CD4-positive, alpha-beta T cell (primary cell): ENCODE measurements around the gene RPIA. TPM values are rescaled to one million over a fixed set of nuclear protein-coding genes. Genes with fewer than 3 reads are reported as not detected.
"Not testable (repeated sequence)": the region's sequence is repeated elsewhere in the genome, so short reads cannot be mapped to it uniquely, and the experiment has no call there.

Source experiments
- ATAC-seq: fragments of 200-7000 bp; cut with Tn5 transposase; one replicate; pipeline ENCODE4 v1.10.0; 2022; ENCODE audit warnings: mild to moderate bottlenecking; ENCODE audit not compliant: poor library complexity
- CTCF ChIA-PET: fragments of 350-600 bp; sonication (Branson Sonifier 250); formaldehyde crosslinking; loops from one replicate; lab custom pipeline; 2021; ENCODE audit warnings: antibody characterized with exemption, inconsistent platforms; lab: Charles Lee
- POLR2A ChIA-PET: fragments of 350-600 bp; sonication (Branson Sonifier 250); formaldehyde crosslinking; loops from one replicate; lab custom pipeline; 2021; ENCODE audit warnings: antibody characterized with exemption, inconsistent platforms; lab: Charles Lee
- DNase-seq, 14 experiments: peaks; one replicate each; pipeline ENCODE4 v3.0.0-alpha.2; 2013 to 2020; ENCODE audit warnings: mixed read lengths in 2 of 14
- H3K27ac ChIP-seq, 2 donors: one replicate each; pipeline versions ENCODE4 v1.5.1 to v1.7.0; 2013; ENCODE audit warnings: low read length in 2 of 2, low read depth in 1 of 2, mild to moderate bottlenecking in 1 of 2
- H3K27me3 ChIP-seq, 2 experiments: 1 replicate in 1 of 2; 2 replicates in 1 of 2; pipeline versions ENCODE4 v1.6.1 to v1.7.0; 2013; ENCODE audit warnings: low read length in 2 of 2, control low read depth in 1 of 2, mild to moderate bottlenecking in 1 of 2, moderate library complexity in 1 of 2; ENCODE audit not compliant: insufficient read depth in 2 of 2, control insufficient read depth in 1 of 2
- H3K36me3 ChIP-seq: one replicate; pipeline ENCODE4 v1.6.1; 2013; ENCODE audit warnings: low read length, control low read depth; ENCODE audit not compliant: insufficient read depth
- H3K4me1 ChIP-seq: one replicate; pipeline ENCODE4 v1.6.1; 2013; ENCODE audit warnings: low read length, control low read depth; ENCODE audit not compliant: insufficient read depth
- H3K4me3 ChIP-seq: one replicate; pipeline ENCODE4 v1.5.1; 2013; ENCODE audit warnings: mild to moderate bottlenecking, low read length, moderate library complexity
- H3K9me3 ChIP-seq, 2 experiments: 1 replicate in 1 of 2; 2 replicates in 1 of 2; pipeline versions ENCODE4 v1.6.1 to v1.7.0; 2013; ENCODE audit warnings: low read length in 2 of 2, mild to moderate bottlenecking in 2 of 2, control low read depth in 1 of 2, moderate library complexity in 1 of 2; ENCODE audit not compliant: control insufficient read depth in 1 of 2, insufficient read depth in 1 of 2
- H3K27ac Mint-ChIP-seq: one replicate; pipeline ENCODE4 v1.8.0; 2020; ENCODE audit warnings: mixed read lengths
- H3K27me3 Mint-ChIP-seq: one replicate; pipeline ENCODE4 v1.8.0; 2021; ENCODE audit warnings: mixed read lengths
- H3K36me3 Mint-ChIP-seq: one replicate; pipeline ENCODE4 v1.8.0; 2021; ENCODE audit warnings: low read depth, mixed read lengths
- H3K4me1 Mint-ChIP-seq: one replicate; pipeline ENCODE4 v1.8.0; 2021; ENCODE audit warnings: low read depth, mixed read lengths
- H3K4me3 Mint-ChIP-seq: one replicate; pipeline ENCODE4 v1.8.0; 2020; ENCODE audit warnings: mild to moderate bottlenecking, mixed read lengths
- H3K9me3 Mint-ChIP-seq: one replicate; pipeline ENCODE4 v1.8.0; 2020; ENCODE audit warnings: mixed read lengths
- intact Hi-C, 2 experiments: fragments of 100-400 bp; cut with DNase I in 1 of 2; cut with micrococcal nuclease in 1 of 2; formaldehyde crosslinking; loops; one replicate each; pipeline versions ENCODE4 v1.15.1 to v1.9.0; 2023 to 2025; cut with DNase I, micrococcal nuclease
- total RNA-seq, 174 experiments: library from RNA in 2 of 174; stranded (reverse) in 2 of 174; gene quantifications; one replicate each; pipeline ENCODE4 v1.2.3 and lab custom pipeline; 2021 to 2026

Gene RPIA
- total RNA-seq, 2 experiments from 2014 or later: 21.6 to 24.7 TPM

DNA sequence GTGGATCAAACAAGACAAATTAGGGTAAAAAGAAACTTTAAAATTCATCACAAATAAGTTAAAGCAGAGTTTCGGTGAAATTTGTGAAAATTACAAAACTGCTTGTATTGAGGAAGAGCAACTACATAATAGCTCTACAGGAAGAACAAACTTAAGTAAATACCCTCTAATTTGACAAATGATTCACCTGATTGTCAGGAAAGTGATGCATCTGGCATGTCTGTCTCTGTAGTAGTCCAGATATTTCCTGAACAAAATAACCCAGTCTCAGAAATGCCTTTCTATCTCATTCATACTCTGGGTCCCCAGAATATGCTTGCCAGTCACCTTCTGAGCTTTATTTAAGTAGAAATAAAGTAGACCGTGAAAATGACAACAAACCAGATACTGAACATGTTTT, 104.5 kb downstream of the RPIA start:
- H3K9me3 ChIP-seq, H3K27ac ChIP-seq, H3K36me3 ChIP-seq, H3K4me1 ChIP-seq, H3K9me3 Mint-ChIP-seq, H3K36me3 Mint-ChIP-seq, POLR2A ChIA-PET, H3K4me3 Mint-ChIP-seq, H3K4me3 ChIP-seq, DNase-seq, H3K27me3 ChIP-seq, ATAC-seq, CTCF ChIA-PET, H3K4me1 Mint-ChIP-seq, H3K27ac Mint-ChIP-seq, intact Hi-C loops, H3K27me3 Mint-ChIP-seq: not testable (repeated sequence)

DNA sequence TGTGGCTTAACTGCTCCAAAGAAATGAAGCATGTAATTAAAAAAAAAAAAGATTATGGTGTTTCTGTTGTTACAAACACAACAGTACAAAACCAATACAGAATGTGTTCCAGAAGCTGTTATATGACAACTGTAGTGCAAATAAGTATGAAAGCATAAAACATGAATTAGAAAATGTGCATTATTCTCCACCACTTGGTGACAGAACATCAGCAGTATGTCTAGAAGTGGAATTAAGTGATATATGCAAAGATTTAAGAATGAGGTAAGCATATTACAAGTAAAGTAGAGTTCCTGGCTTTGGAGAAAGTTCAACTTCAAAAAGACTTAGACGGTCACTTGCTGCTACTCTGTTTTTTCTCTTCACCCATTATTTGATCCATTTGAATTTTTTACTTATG, 105.0 kb downstream of the RPIA start:
- H3K27ac Mint-ChIP-seq, H3K4me3 Mint-ChIP-seq, POLR2A ChIA-PET, H3K27me3 ChIP-seq, H3K27me3 Mint-ChIP-seq, DNase-seq, CTCF ChIA-PET, ATAC-seq, H3K9me3 Mint-ChIP-seq, H3K36me3 ChIP-seq, H3K4me1 ChIP-seq, H3K4me3 ChIP-seq, H3K4me1 Mint-ChIP-seq, H3K27ac ChIP-seq, H3K9me3 ChIP-seq, intact Hi-C loops, H3K36me3 Mint-ChIP-seq: not testable (repeated sequence)

DNA sequence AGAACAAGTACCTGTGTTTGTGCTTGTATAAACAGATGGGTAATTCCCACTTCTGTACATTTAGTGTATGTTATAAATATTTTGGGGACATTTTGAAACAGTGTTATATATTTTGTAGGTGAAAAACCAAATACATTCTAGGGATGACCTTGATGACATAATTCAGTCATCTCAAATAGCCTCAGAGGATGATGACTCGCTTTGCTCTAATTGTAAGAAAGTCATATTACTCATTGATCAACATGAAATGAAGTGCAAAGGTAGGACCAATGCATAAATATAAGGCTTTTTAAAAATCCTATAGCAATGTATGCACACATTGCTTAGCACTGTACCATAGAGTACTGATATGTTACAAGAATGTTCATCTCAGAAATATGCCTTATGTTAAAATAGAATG, 105.7 kb downstream of the RPIA start:
- H3K9me3 Mint-ChIP-seq, H3K36me3 ChIP-seq, POLR2A ChIA-PET, H3K4me1 Mint-ChIP-seq, H3K27ac Mint-ChIP-seq, H3K27me3 ChIP-seq, H3K9me3 ChIP-seq, H3K27me3 Mint-ChIP-seq, H3K4me1 ChIP-seq, CTCF ChIA-PET, H3K36me3 Mint-ChIP-seq, ATAC-seq, H3K4me3 ChIP-seq, H3K27ac ChIP-seq, H3K4me3 Mint-ChIP-seq, DNase-seq, intact Hi-C loops: not testable (repeated sequence)

Other genes with a start within 250 kb of the RPIA start
- gene FOXI3, start 239.0 kb upstream of the RPIA start, total RNA-seq: not detected
- gene EIF2AK3, start 64.2 kb upstream of the RPIA start, total RNA-seq: 10 to 100 TPM; 30.6 to 37.0 TPM